Fibroblast of skin of abdomen (primary cell): ENCODE data around the gene FUNDC2. TPM values are rescaled to one million over a fixed set of nuclear protein-coding genes. Genes with fewer than 3 reads are reported as not detected.
"Not testable (repeated sequence)": the region's sequence is repeated elsewhere in the genome, so short reads cannot be mapped to it uniquely, and the experiment has no call there.

ENCODE experiments used
- DNase-seq: peaks from one replicate; pipeline ENCODE4 v3.0.0-alpha.2; 2013
- polyA plus RNA-seq, 2 experiments: library from polyadenylated mRNA; unstranded; fragments of 120-200 nt; gene quantifications; one replicate each; pipeline ENCODE4 v1.2.1, GENCODE V29; 2013; ENCODE audit not compliant: insufficient read length in 2 of 2

Gene FUNDC2
- 61.6 TPM for polyA plus RNA-seq (2013, experiment 1 of 2; ENCODE audit: insufficient read length)
- 63.1 TPM for polyA plus RNA-seq (2013, experiment 2 of 2; ENCODE audit: insufficient read length)

GRCh38 chrX:155026727-155027508, at the start of gene FUNDC2:
FUNDC2 (plus strand) TSS chrX:155026844; CDS start chrX:155026939, 95 bp downstream.
- DNase-seq = peak; percentile 93

DNA sequence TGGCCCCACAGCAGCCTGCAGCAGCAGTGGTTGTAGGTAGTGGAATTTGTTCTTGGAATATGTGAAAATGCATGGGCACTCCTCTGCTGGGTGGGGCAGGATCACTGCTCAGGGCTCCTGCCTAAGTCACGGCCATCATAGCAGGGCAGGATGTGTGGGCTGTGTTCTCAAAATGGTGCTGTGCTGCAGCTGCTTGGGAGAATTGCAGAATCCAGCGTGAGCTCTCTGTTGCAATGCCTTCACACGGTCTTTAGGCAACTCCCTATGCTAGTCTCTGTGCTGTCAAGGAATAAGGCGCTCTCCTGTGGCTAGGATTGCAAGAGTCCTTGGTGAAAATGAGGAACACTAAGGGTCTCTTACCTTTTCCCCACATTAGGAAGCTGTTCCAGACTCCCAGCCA, 47.0 kb upstream of the FUNDC2 start:
- no peak for DNase-seq

DNA sequence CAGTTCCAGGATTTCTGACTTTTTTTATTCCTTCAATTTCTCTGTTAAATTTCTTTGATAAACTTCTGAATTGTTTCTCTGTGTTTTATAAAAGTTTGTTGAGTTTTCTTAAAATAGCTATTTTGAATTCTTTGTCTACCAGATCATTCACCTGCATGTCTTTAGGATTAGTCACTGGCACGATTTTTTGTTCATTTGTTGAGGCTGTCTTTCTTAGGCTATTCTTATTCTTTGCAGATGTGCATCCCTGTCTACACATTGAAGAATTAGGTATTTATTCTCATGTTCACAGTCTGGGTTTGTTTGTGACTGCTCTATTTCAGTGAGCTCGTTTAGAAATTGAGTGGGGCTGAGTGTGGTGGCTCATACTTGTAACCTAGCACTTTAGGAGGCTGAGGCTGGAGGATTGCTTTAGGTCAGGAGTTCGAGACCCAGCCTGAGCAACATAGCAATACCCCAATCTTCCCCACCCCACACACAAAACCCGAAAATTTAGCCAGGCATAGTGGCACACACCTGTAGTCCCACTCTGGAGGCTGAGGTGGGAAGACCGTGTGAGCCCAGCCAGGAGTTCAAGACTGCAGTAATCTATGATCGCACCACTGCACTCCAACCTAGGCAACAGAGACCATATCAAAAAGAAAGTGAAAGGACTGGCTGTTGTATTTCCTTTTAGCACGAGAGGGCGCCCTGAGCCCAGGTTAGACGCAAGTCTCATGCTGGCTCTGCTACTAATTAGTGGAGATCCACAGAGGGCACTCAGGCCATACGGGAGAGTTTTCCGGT, 46.1 kb upstream of the FUNDC2 start:
- peak; percentile 59 for DNase-seq

- DNase-seq = no peak
Measured at GRCh38 chrX:154981116-154981411, 45.6 kb upstream of the FUNDC2 start.

DNA sequence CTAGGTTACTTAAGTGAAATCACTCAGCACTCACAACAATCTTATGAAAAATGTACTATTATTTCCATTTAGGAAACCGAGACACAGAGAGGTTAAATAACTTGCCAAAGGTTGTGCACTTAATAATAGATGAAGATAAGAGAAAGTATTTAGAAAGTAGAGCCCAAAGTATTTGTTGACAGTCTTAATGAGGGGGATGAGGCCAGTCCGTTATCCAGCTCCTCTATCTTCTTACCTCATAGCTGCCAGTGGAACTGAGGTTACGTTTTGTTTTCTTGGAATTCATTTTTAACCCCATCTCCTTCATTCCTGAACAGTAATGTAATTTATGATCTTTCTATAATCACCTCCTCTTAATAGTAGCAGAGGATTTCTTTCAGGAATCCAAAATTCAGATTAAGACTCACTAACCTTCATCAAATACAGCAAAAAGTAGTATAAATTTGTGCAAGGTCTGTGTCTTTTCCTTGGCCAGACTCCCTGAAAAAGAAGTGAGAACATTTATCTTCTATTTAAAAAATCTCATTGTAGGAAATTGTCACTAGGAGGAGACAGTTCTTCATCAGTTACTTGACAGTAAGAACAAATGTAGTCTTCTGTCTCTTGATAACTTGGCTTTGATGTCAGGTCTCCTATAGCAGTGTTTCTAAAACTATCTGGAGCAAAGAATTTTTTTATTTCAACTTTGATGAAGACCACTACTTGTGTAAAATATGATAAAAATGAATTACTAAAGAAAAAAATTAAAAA, 39.6 kb upstream of the FUNDC2 start:
- DNase-seq = no peak

DNA sequence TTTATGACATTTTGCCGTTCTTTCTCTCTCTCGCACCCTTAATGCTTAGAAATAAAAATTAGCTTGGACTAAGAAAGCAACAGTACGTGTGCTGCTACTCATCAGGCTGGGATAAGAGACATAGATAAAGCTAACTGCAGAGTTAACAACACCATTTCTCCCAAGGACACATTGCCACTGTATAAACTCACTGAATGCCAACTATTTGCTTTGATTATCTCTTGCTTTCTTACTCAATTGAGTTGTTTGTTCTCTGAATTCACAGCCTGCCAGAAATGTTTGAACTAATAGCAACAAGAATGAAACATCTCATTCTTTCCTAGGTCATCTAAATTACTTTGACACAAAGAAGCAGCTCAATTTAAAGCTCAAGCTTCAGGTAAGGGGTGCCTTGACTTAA, 38.7 kb upstream of the FUNDC2 start:
- DNase-seq = no peak

GRCh38 chrX:154988719-154989118, 37.9 kb upstream of the FUNDC2 start:
- DNase-seq = no peak

DNA sequence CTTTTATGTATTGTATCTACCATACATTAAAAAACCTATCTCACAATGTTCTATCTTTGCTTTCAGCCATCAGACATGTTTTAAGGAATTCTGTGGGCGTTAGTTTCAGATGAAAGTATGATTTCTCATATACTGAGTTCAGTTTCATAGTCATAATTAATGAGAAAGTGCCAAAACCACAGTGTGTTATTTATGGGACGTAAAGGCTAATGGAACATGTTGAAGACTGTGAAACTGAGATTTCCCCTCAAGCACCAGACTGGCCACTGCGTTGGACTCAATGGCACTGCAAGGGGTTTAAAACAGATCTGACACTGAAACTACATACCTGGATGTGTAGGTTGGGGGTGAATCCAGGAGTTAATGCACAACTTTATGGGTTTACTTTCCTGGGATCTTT, 36.1 kb upstream of the FUNDC2 start:
- DNase-seq = no peak

GRCh38 chrX:154991039-154991438, 35.6 kb upstream of the FUNDC2 start:
- no peak for DNase-seq

DNA sequence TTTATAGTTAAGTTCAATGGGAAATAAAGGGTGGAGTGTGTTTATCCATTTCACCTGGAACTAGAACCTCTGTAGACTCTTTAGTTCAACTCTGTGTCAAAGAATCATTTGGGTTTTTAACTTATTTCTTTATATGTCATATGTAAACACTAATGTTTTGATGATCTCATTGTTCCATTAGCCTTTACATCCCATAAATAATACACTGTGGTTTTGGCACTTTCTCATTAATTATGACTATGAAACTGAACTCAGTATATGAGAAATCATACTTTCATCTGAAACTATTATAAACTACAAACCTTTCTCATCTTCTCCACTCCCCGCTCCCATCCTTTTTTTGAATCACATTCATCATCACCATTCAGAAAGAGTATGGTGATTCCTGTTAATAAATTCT, 35.2 kb upstream of the FUNDC2 start:
- DNase-seq = no peak

DNA sequence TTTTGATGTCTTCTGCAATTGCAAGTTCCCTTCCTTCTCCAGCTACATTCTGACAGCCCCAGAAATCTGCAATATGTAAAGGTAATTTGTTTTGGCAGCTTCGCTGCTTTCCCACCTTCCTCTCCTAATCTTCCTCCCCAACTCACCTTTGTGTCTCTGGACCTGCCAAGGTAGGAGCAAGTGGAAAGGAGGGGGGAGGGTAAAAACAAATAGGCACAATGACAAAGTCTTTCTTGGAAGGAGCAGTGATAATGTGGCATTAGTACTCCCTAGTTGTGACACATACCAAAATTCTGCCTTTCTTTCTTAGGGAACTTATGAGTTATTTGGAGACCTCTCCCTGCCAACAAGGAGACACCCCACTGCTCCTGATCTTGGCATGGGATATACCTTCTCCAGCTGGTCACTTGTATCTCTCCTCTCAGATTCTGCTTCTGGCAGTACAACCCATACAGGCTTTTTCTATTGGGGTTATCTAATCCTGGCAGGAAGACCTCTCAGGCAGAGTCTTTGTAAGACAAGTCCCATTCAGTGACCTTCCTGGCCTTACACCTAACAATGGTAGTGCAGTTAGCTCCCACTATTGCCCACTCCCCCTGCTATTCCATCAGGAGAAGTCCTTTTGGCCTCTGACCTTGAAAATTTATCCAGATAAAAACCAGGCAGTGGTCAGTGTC, 28.3 kb upstream of the FUNDC2 start:
- no peak for DNase-seq

GRCh38 chrX:155000841-155001240, 25.8 kb upstream of the FUNDC2 start:
- no peak for DNase-seq

- DNase-seq = no peak
Measured at GRCh38 chrX:155001873-155002272, 24.8 kb upstream of the FUNDC2 start.

- no peak for DNase-seq
Measured at GRCh38 chrX:155005190-155005589, 21.5 kb upstream of the FUNDC2 start.

DNA sequence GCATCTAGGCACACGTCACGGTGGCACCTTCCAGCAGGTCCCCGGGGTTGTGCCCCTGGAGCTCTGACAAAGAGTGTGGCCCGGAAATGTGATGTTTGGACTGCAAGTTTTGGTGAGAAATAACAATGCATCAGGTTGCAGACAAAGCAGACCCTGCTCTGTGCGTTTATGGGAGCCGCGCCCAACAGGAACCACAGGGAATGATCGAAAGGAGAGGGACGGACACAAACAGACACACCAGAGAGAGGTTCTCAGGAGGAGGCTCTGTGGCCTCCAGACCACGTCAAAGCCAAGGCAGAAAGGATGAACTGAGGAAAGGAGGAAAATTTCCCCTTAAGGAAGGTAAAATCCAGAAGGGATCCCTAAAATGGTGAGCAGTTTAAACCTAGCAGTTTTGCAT, 20.3 kb upstream of the FUNDC2 start:
- DNase-seq = not testable (repeated sequence)

GRCh38 chrX:155006913-155007671, 19.6 kb upstream of the FUNDC2 start:
- DNase-seq = not testable (repeated sequence)

GRCh38 chrX:155008578-155008977, 18.1 kb upstream of the FUNDC2 start:
- not testable (repeated sequence) for DNase-seq

GRCh38 chrX:155009994-155010472, 16.6 kb upstream of the FUNDC2 start:
- no peak for DNase-seq

DNA sequence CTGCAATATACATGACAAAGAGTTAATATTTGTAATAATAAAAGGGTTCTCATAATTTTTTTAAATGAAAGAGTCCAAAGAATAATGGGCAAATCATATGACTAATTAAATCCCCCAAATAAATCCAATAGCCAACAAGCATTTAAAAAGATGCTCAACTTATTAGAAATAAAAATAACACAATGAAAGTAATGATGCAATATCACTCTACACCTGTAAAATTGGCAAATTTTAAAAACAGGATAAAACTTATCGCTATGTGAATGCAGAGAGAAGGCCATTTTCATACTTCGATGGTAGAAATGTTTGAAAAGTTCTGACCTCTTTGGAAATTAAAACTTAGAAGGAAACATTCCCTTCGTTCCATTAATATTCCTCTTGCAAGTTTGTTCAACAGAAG, 6.1 kb upstream of the FUNDC2 start:
- DNase-seq = no peak

- DNase-seq = no peak
Measured at GRCh38 chrX:155022585-155022984, 4.1 kb upstream of the FUNDC2 start, which contains the start of gene F8. F8 (minus strand) TSS chrX:155022723; CDS start chrX:155022552, 171 bp downstream.
